WTC11 (cell line): Measurements from ENCODE around the gene OSBPL6. TPM values are rescaled to one million over a fixed set of nuclear protein-coding genes. Genes with fewer than 3 reads are reported as not detected.

Source experiments
- ATAC-seq: fragments of 200-7000 bp; cut with Tn5 transposase; 2 replicates; pipeline ENCODE4 v1.10.0; 2021; ENCODE audit warnings: mild to moderate bottlenecking, moderate library complexity
- CTCF ChIA-PET: fragments of 300-600 bp; sonication (Branson Sonifier 250); formaldehyde crosslinking; loops from one replicate; lab custom pipeline; 2021; ENCODE audit warnings: antibody characterized with exemption; lab: Charles Lee
- POLR2A ChIA-PET: fragments of 350-600 bp; sonication (Branson Sonifier 250); formaldehyde crosslinking; loops from one replicate; lab custom pipeline; 2021; ENCODE audit warnings: antibody characterized with exemption; lab: Charles Lee
- DNase-seq: peaks from one replicate; pipeline ENCODE4 v3.0.0; 2021; ENCODE audit warnings: low spot score
- H3K27ac Mint-ChIP-seq: 2 replicates; pipeline ENCODE4 v1.8.0; 2021; ENCODE audit warnings: mixed read lengths
- H3K27me3 Mint-ChIP-seq: 2 replicates; pipeline ENCODE4 v1.8.0; 2021; ENCODE audit warnings: low read depth, mild to moderate bottlenecking, moderate library complexity, mixed read lengths
- H3K36me3 Mint-ChIP-seq: 2 replicates; pipeline ENCODE4 v1.8.0; 2021; ENCODE audit warnings: mixed read lengths
- H3K4me1 Mint-ChIP-seq: 2 replicates; pipeline ENCODE4 v1.8.0; 2022; ENCODE audit warnings: mixed read lengths
- H3K4me3 Mint-ChIP-seq: 2 replicates; pipeline ENCODE4 v1.8.0; 2021; ENCODE audit warnings: mild to moderate bottlenecking, moderate library complexity, mixed read lengths
- H3K9me3 Mint-ChIP-seq: 2 replicates; pipeline ENCODE4 v1.8.0; 2021; ENCODE audit warnings: mixed read lengths
- AR ChIP-seq: fragments of 250-450 bp; sonication (Bioruptor Pico); IDR thresholded peaks from 2 replicates; pipeline ENCODE4 v1.9.0; 2021; ENCODE audit warnings: mild to moderate bottlenecking
- ATF1 ChIP-seq: sonication (generic); formaldehyde crosslinking; IDR thresholded peaks from 2 replicates; pipeline ENCODE4 v1.8.1; 2023; ENCODE audit warnings: mild to moderate bottlenecking, moderate library complexity, missing genetic modification reagents
- E2F4 ChIP-seq: sonication (generic); formaldehyde crosslinking; IDR thresholded peaks from 2 replicates; pipeline ENCODE4 v1.8.1; 2022; ENCODE audit warnings: low read depth, mild to moderate bottlenecking, moderate library complexity, missing genetic modification reagents, borderline replicate concordance
- ELF4 ChIP-seq: sonication (generic); formaldehyde crosslinking; IDR thresholded peaks from 2 replicates; pipeline ENCODE4 v1.8.1; 2022; ENCODE audit warnings: low read depth, mild to moderate bottlenecking, moderate library complexity, missing genetic modification reagents
- GRHL2 ChIP-seq: fragments of 250-450 bp; sonication (Bioruptor Pico); IDR thresholded peaks from 2 replicates; pipeline ENCODE4 v1.8.0; 2022; ENCODE audit warnings: mild to moderate bottlenecking, moderate library complexity; ENCODE audit not compliant: insufficient replicate concordance, severe bottlenecking
- IRF2 ChIP-seq: sonication (generic); formaldehyde crosslinking; IDR thresholded peaks from 2 replicates; pipeline ENCODE4 v1.8.0; 2022; ENCODE audit warnings: low read depth, missing genetic modification reagents, borderline replicate concordance
- KAT7 ChIP-seq: sonication (generic); formaldehyde crosslinking; IDR thresholded peaks from 2 replicates; pipeline ENCODE4 v1.8.1; 2023; ENCODE audit warnings: missing genetic modification reagents, mild to moderate bottlenecking, borderline replicate concordance
- NR2C2 ChIP-seq: sonication (generic); formaldehyde crosslinking; IDR thresholded peaks from 2 replicates; pipeline ENCODE4 v1.8.0; 2022; ENCODE audit warnings: mild to moderate bottlenecking, missing genetic modification reagents
- NR3C1 ChIP-seq: sonication (generic); formaldehyde crosslinking; conservative IDR thresholded peaks from 2 replicates; pipeline ENCODE4 v1.8.1; 2023; ENCODE audit warnings: low read depth, mild to moderate bottlenecking, missing genetic modification reagents
- PREB ChIP-seq: sonication (generic); formaldehyde crosslinking; IDR thresholded peaks from 2 replicates; pipeline ENCODE4 v1.8.1; 2022; ENCODE audit warnings: mild to moderate bottlenecking, missing genetic modification reagents, moderate library complexity, borderline replicate concordance
- RELA ChIP-seq: sonication (generic); formaldehyde crosslinking; IDR thresholded peaks from 2 replicates; pipeline ENCODE4 v1.8.1; 2022; ENCODE audit warnings: missing genetic modification reagents, mild to moderate bottlenecking, borderline replicate concordance
- STAT6 ChIP-seq: sonication (generic); formaldehyde crosslinking; conservative IDR thresholded peaks from 2 replicates; pipeline ENCODE4 v1.8.1; 2023; ENCODE audit warnings: mild to moderate bottlenecking, low read depth, missing genetic modification reagents, moderate library complexity
- ZMAT4 ChIP-seq: fragments of 250-450 bp; sonication (Bioruptor Pico); IDR thresholded peaks from 2 replicates; pipeline ENCODE4 v1.9.0; 2021; ENCODE audit warnings: mild to moderate bottlenecking
- ZNF232 ChIP-seq: sonication (generic); formaldehyde crosslinking; IDR thresholded peaks from 2 replicates; pipeline ENCODE4 v1.8.0; 2022; ENCODE audit warnings: mild to moderate bottlenecking, missing genetic modification reagents
- ZNF263 ChIP-seq: sonication (generic); formaldehyde crosslinking; IDR thresholded peaks from 2 replicates; pipeline ENCODE4 v1.8.1; 2022; ENCODE audit warnings: low read depth, mild to moderate bottlenecking, moderate library complexity, missing genetic modification reagents
- ZNF317 ChIP-seq: sonication (generic); formaldehyde crosslinking; IDR thresholded peaks from 2 replicates; pipeline ENCODE4 v1.8.1; 2023; ENCODE audit warnings: low read depth, mild to moderate bottlenecking, moderate library complexity, missing genetic modification reagents, borderline replicate concordance
- ZNF416 ChIP-seq: fragments of 250-450 bp; sonication (Bioruptor Pico); IDR thresholded peaks from 2 replicates; pipeline ENCODE4 v1.9.0; 2021; ENCODE audit warnings: mild to moderate bottlenecking, inconsistent platforms
- ZNF423 ChIP-seq: fragments of 250-450 bp; sonication (Bioruptor Pico); IDR thresholded peaks from 2 replicates; pipeline ENCODE4 v2.1.2; 2022; ENCODE audit warnings: mild to moderate bottlenecking, moderate library complexity
- total RNA-seq: library from RNA; stranded (reverse); gene quantifications from 3 replicates; pipeline ENCODE4 v1.2.3, GENCODE V29; 2021
- TF ChIP-seq, protein P1 (sequence below): sonication (generic); formaldehyde crosslinking; IDR thresholded peaks from 2 replicates; pipeline ENCODE4 v1.8.1; 2023; ENCODE audit warnings: mild to moderate bottlenecking, missing genetic modification reagents, moderate library complexity
- TF ChIP-seq, protein P2 (sequence below): sonication (generic); formaldehyde crosslinking; IDR thresholded peaks from 2 replicates; pipeline ENCODE4 v1.8.0; 2022; ENCODE audit warnings: mild to moderate bottlenecking, missing genetic modification reagents

The OSBPL6 gene
- total RNA-seq, 1 experiment from 2014 or later, result 9.2 TPM

DNA sequence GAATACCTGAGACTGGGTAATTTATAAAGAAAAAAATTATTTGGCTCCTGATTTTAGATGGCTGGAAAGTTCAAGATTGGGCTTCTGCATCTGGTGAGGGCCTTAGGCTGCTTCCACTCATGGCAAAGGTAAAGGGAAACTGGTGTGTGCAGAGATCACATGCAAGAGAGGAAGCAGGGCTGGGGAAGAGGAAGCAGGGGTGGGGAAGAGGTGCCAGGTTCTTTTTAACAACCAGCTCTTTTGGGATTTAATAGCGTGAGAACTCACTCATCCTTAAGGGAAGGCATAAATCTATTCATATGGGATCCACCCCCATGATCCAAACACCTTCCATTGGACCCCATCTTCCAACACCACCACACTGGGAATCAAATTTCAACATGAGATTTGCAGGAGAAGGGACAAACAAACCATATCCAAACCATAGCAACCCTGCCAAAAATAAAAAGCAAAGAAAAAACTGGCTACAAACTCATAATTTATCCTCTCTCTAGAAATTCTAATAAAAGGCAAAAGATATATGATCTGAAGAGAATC lies 226.2 kb downstream of the OSBPL6 start:
- no peak overlapping the region for H3K4me3 Mint-ChIP-seq
- ChIA-PET CTCF (interaction anchor here (0.6 to 2.4 kb wide), 3 partner anchors 18 to 308 kb away, joined by 3 to 10 read pairs (median 3); partner anchors contain the start of gene RBM45), POLR2A (interaction anchor here (0.7 kb wide), 1 partner anchor 31 kb away, joined by 3 read pairs; the partner anchor contains the start of genes PJVK and PRKRA)
- H3K4me1 Mint-ChIP-seq, result no peaks in the 10 kb centered on the region
- DNase-seq (no peak), ATAC-seq (no peak)
- TF ChIP-seq, protein P1, sequence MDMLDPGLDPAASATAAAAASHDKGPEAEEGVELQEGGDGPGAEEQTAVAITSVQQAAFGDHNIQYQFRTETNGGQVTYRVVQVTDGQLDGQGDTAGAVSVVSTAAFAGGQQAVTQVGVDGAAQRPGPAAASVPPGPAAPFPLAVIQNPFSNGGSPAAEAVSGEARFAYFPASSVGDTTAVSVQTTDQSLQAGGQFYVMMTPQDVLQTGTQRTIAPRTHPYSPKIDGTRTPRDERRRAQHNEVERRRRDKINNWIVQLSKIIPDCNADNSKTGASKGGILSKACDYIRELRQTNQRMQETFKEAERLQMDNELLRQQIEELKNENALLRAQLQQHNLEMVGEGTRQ (CRISPR knock-in tag), result no peak
- TF ChIP-seq GRHL2 (no peak), ZNF263 (CRISPR knock-in tag) (no peak), AR (CRISPR knock-in tag) (no peak), RELA (CRISPR knock-in tag) (no peak), ZNF317 (CRISPR knock-in tag) (no peak), ZMAT4 (CRISPR knock-in tag) (no peak), NR2C2 (no peak), STAT6 (CRISPR knock-in tag) (no peak)
- no peaks in the 10 kb centered on the region; the same call in 1 of the 2 replicates for H3K27me3 Mint-ChIP-seq
- H3K9me3 Mint-ChIP-seq, result peaks cover 11% of the 10 kb centered on the region
- H3K36me3 Mint-ChIP-seq, result peaks cover 6% of the 10 kb centered on the region; the same call in 1 of the 2 replicates
- H3K27ac Mint-ChIP-seq, result no peak overlapping the region

DNA sequence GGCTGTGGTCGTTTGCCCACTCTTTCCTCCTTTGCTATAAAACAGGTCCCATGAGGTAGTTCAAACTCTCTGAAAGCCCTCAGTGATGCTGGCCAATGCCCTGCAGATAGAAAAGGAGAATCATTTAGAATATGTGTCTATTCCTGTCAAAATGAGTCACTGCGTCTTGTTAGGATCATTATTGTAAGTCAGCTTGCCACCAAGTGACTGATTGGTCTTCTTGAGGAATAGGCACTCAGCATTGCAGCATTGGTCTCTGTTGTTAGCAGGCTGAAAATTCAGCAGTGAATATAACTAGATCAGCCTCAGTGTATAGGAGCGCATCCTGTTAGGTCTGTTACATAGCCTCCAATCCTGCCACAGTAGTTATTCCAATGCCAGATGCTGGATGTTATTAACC lies 227.8 kb downstream of the OSBPL6 start:
- no peaks in the 10 kb centered on the region for H3K4me1 Mint-ChIP-seq
- H3K27ac Mint-ChIP-seq, result no peak overlapping the region
- ChIA-PET POLR2A (no interaction called here), CTCF (no interaction called here)
- H3K36me3 Mint-ChIP-seq, result peaks cover 20% of the 10 kb centered on the region
- ATAC-seq (no peak), DNase-seq (no peak)
- peaks cover 19% of the 10 kb centered on the region for H3K9me3 Mint-ChIP-seq
- no peak overlapping the region for H3K4me3 Mint-ChIP-seq
- no peaks in the 10 kb centered on the region for H3K27me3 Mint-ChIP-seq
- TF ChIP-seq, protein P2, sequence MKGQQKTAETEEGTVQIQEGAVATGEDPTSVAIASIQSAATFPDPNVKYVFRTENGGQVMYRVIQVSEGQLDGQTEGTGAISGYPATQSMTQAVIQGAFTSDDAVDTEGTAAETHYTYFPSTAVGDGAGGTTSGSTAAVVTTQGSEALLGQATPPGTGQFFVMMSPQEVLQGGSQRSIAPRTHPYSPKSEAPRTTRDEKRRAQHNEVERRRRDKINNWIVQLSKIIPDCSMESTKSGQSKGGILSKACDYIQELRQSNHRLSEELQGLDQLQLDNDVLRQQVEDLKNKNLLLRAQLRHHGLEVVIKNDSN (CRISPR knock-in tag), result no peak
- no peak for TF ChIP-seq ATF1 (CRISPR knock-in tag)
- no peak for TF ChIP-seq IRF2
- TF ChIP-seq ZNF416 (CRISPR knock-in tag), result no peak
- TF ChIP-seq ZNF232 (CRISPR knock-in tag), result no peak
- TF ChIP-seq RELA (CRISPR knock-in tag), result no peak
- TF ChIP-seq ZNF263 (CRISPR knock-in tag), result no peak
- no peak for TF ChIP-seq ZNF423 (CRISPR knock-in tag)
- TF ChIP-seq NR3C1 (CRISPR knock-in tag), result no peak
- TF ChIP-seq STAT6 (CRISPR knock-in tag), result no peak
- no peak for TF ChIP-seq KAT7 (CRISPR knock-in tag)
- TF ChIP-seq ELF4 (CRISPR knock-in tag), result no peak
- TF ChIP-seq E2F4 (CRISPR knock-in tag), result no peak
- no peak for TF ChIP-seq PREB (CRISPR knock-in tag)
